Dendritic cell treated with granulocyte-macrophage colony-stimulating factor and Interleukin-4, amounts not matched to agents 40 ng/mL and 50 ng/mL, for 4 days (primary cell): Measurements from ENCODE around the gene RNU1-1.

Experiments
- H3K27ac Mint-ChIP-seq: one replicate; pipeline ENCODE4 v1.8.0; 2022; ENCODE audit warnings: mild to moderate bottlenecking, mixed read lengths
- H3K27me3 Mint-ChIP-seq: one replicate; pipeline ENCODE4 v1.8.0; 2022; ENCODE audit warnings: mild to moderate bottlenecking, mixed read lengths
- H3K36me3 Mint-ChIP-seq: one replicate; pipeline ENCODE4 v1.8.0; 2022; ENCODE audit warnings: low read depth, mixed read lengths
- H3K4me1 Mint-ChIP-seq: one replicate; pipeline ENCODE4 v1.8.0; 2022; ENCODE audit warnings: low read depth, mixed read lengths
- H3K4me3 Mint-ChIP-seq: one replicate; pipeline ENCODE4 v1.8.0; 2022; ENCODE audit warnings: mild to moderate bottlenecking, moderate library complexity, mixed read lengths
- H3K9me3 Mint-ChIP-seq: one replicate; pipeline ENCODE4 v1.8.0; 2022; ENCODE audit warnings: mixed read lengths
- intact Hi-C: fragments of 100-400 bp; cut with micrococcal nuclease; formaldehyde crosslinking; loops from one replicate; pipeline ENCODE4 v1.15.0; 2022

Gene RNU1-1

DNA sequence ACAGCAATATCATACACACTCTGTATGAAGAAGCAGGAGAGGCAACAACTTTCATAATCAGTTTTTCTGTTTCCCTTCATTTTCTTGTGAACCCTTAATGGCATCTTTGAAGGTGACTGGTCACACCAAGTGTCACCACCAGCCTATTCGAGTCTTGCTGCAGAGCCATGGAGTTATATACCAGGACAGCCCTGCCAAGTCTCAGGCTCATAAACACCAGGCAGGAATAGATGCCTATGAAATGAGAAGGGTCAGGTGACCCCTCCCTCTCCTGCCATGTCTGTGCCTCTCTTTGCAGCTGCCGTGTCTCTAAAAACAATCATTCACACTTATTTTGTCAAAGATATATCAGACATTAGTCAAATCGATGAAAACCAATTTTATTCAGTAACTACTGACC is 45.5 kb downstream of the RNU1-1 start:
- intact Hi-C loops: no loop called here
- Mint-ChIP-seq H3K4me1 (no peaks in the 10 kb centered on the region), H3K9me3 (no peaks in the 10 kb centered on the region), H3K27me3 (no peaks in the 10 kb centered on the region), H3K4me3 (no peak overlapping the region), H3K27ac (no peak overlapping the region), H3K36me3 (peaks cover 93% of the 10 kb centered on the region)

DNA sequence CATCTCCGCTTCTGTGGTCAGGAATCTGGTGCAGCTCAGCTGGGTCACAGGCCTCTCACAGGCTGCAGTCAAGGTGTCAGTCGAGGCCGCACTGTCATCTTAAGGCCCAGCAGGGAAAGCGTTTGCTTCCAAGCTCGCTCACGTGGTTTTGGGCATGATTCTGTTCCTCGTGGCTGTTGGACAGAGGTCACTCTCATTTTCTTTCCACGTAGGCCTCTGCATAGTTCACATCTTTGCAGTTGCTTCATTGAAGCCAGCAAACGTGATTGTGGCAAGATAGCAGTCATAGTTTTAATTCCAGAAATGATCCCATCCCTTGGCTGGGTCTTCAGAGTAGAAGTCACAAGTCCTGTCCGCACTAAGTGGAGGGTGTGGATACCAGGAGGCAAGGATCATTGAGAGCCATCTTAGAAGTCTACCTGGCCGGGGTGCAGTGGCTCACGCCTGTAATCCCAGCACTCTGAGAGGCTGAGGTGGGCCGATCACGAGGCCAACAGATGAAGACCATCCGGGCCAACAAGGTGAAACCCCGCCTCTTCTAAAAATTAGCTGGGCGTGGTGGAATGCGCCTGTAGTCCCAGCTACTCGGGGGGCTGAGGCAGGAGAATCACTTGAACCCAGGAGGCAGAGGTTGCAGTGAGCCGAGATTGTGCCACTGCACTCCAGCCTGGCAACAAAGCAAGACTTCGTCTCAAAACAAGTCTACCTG is 49.0 kb downstream of the RNU1-1 start:
- peaks cover 96% of the 10 kb centered on the region for H3K36me3 Mint-ChIP-seq
- no peaks in the 10 kb centered on the region for H3K9me3 Mint-ChIP-seq
- no peak overlapping the region for H3K4me3 Mint-ChIP-seq
- H3K27ac Mint-ChIP-seq: no peak overlapping the region
- intact Hi-C loops: no loop called here
- H3K27me3 Mint-ChIP-seq: no peaks in the 10 kb centered on the region
- H3K4me1 Mint-ChIP-seq: peaks cover 18% of the 10 kb centered on the region
